ENCODE measurements around the gene CDH12.
A peak's percentile ranks its signal among the peaks of the same experiment; 100 is the strongest.

Gene CDH12

GRCh38 chr5:21704974-21705668 lies 1148.0 kb downstream of the CDH12 start:
- no peak overlapping the region for H3K4me3 ChIP-seq (ENCODE audit: low read length)
- DNase-seq (ENCODE audit: low read depth): no peak
- TF ChIP-seq, protein P1, sequence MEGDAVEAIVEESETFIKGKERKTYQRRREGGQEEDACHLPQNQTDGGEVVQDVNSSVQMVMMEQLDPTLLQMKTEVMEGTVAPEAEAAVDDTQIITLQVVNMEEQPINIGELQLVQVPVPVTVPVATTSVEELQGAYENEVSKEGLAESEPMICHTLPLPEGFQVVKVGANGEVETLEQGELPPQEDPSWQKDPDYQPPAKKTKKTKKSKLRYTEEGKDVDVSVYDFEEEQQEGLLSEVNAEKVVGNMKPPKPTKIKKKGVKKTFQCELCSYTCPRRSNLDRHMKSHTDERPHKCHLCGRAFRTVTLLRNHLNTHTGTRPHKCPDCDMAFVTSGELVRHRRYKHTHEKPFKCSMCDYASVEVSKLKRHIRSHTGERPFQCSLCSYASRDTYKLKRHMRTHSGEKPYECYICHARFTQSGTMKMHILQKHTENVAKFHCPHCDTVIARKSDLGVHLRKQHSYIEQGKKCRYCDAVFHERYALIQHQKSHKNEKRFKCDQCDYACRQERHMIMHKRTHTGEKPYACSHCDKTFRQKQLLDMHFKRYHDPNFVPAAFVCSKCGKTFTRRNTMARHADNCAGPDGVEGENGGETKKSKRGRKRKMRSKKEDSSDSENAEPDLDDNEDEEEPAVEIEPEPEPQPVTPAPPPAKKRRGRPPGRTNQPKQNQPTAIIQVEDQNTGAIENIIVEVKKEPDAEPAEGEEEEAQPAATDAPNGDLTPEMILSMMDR (conservative IDR thresholded peaks at IDR 0.05; ENCODE audit: low read depth, low read length): no peak

- no peak overlapping the region for H3K4me3 ChIP-seq (ENCODE audit: low read length)
- DNase-seq (ENCODE audit: low read depth): peak; percentile 66
Measured at GRCh38 chr5:21701317-21701716, 1151.8 kb downstream of the CDH12 start.

More at GRCh38 chr5:21701317-21701716, 1151.8 kb downstream of the CDH12 start:
- TF ChIP-seq, protein P1 (conservative IDR thresholded peaks at IDR 0.05; ENCODE audit: low read depth, low read length): no peak

Measured in retinal pigment epithelial cell (primary cell).